Measurements from ENCODE around the gene B3GALNT1. TPM values are rescaled to one million over a fixed set of nuclear protein-coding genes. Genes with fewer than 3 reads are reported as not detected.

The B3GALNT1 gene
- total RNA-seq, 2 experiments from 2014 or later: 10.4 to 14.6 TPM

- peaks cover 73% of the 10 kb centered on the region for H3K4me1 Mint-ChIP-seq
- H3K27ac Mint-ChIP-seq: peak overlapping the region; percentile 77
Observed at GRCh38 chr3:161070252-161070930, 34.8 kb downstream of the B3GALNT1 start.

GRCh38 chr3:161069511-161070251, 35.5 kb downstream of the B3GALNT1 start:
- Mint-ChIP-seq H3K36me3 (peaks cover 24% of the 10 kb centered on the region), H3K4me1 (peaks cover 73% of the 10 kb centered on the region), H3K4me3 (peak overlapping the region; percentile 51), H3K9me3 (peaks cover 1% of the 10 kb centered on the region), H3K27ac (peak overlapping the region; percentile 77), H3K27me3 (no peaks in the 10 kb centered on the region)
- POLR2A ChIA-PET: interaction anchor here (1.1 to 1.3 kb wide), 2 partner anchors 33 to 151 kb away, joined by 3 to 4 read pairs; partner anchors contain the start of gene NMD3
- DNase-seq (no peak), ATAC-seq (ENCODE audit: low read depth) (peak; percentile 60)

More at GRCh38 chr3:161070252-161070930, 34.8 kb downstream of the B3GALNT1 start:
- Mint-ChIP-seq H3K4me3 (peak overlapping the region; percentile 51), H3K27me3 (no peaks in the 10 kb centered on the region), H3K36me3 (peaks cover 25% of the 10 kb centered on the region), H3K9me3 (peaks cover 1% of the 10 kb centered on the region)
- DNase-seq (no peak), ATAC-seq (ENCODE audit: low read depth) (no peak)
- POLR2A ChIA-PET: interaction anchor here (1.1 to 1.3 kb wide), 2 partner anchors 32 to 151 kb away, joined by 3 to 4 read pairs; partner anchors contain the start of gene NMD3

GRCh38 chr3:161067335-161067734, 37.8 kb downstream of the B3GALNT1 start:
- H3K4me1 Mint-ChIP-seq: peaks cover 59% of the 10 kb centered on the region
- H3K36me3 Mint-ChIP-seq: peaks cover 20% of the 10 kb centered on the region
- peak overlapping the region; percentile 72 for H3K27ac Mint-ChIP-seq
- H3K27me3 Mint-ChIP-seq: no peaks in the 10 kb centered on the region
- peak overlapping the region; percentile 30 for H3K4me3 Mint-ChIP-seq
- ATAC-seq (ENCODE audit: low read depth) (no peak), DNase-seq (no peak)
- peaks cover 1% of the 10 kb centered on the region for H3K9me3 Mint-ChIP-seq
- POLR2A ChIA-PET: no interaction called here

GRCh38 chr3:161066930-161067329, 38.2 kb downstream of the B3GALNT1 start:
- Mint-ChIP-seq H3K4me3 (peak overlapping the region; percentile 30), H3K27me3 (no peaks in the 10 kb centered on the region), H3K36me3 (peaks cover 21% of the 10 kb centered on the region), H3K9me3 (peaks cover 1% of the 10 kb centered on the region), H3K4me1 (peaks cover 56% of the 10 kb centered on the region), H3K27ac (peak overlapping the region; percentile 72)
- DNase-seq (no peak), ATAC-seq (ENCODE audit: low read depth) (no peak)
- POLR2A ChIA-PET: no interaction called here

GRCh38 chr3:161064413-161064812, 40.7 kb downstream of the B3GALNT1 start:
- H3K9me3 Mint-ChIP-seq: peaks cover 4% of the 10 kb centered on the region
- ATAC-seq (ENCODE audit: low read depth) (no peak), DNase-seq (no peak)
- H3K27ac Mint-ChIP-seq: no peak overlapping the region
- H3K27me3 Mint-ChIP-seq: no peaks in the 10 kb centered on the region
- peaks cover 36% of the 10 kb centered on the region for H3K4me1 Mint-ChIP-seq
- no peak overlapping the region for H3K4me3 Mint-ChIP-seq
- POLR2A ChIA-PET: no interaction called here
- H3K36me3 Mint-ChIP-seq: peaks cover 22% of the 10 kb centered on the region

GRCh38 chr3:161054860-161055604, 50.1 kb downstream of the B3GALNT1 start:
- Mint-ChIP-seq H3K27ac (no peak overlapping the region), H3K4me3 (no peak overlapping the region), H3K4me1 (peaks cover 14% of the 10 kb centered on the region), H3K36me3 (peaks cover 8% of the 10 kb centered on the region), H3K9me3 (peaks cover 2% of the 10 kb centered on the region), H3K27me3 (no peaks in the 10 kb centered on the region)
- DNase-seq (no peak), ATAC-seq (ENCODE audit: low read depth) (no peak)
- POLR2A ChIA-PET: no interaction called here

GRCh38 chr3:161051856-161052255, 53.3 kb downstream of the B3GALNT1 start:
- no peak for ATAC-seq (ENCODE audit: low read depth)
- H3K4me1 Mint-ChIP-seq: peaks cover 18% of the 10 kb centered on the region
- H3K4me3 Mint-ChIP-seq: no peak overlapping the region
- POLR2A ChIA-PET: no interaction called here
- H3K27ac Mint-ChIP-seq: no peak overlapping the region
- H3K27me3 Mint-ChIP-seq: no peaks in the 10 kb centered on the region
- H3K9me3 Mint-ChIP-seq: peaks cover 5% of the 10 kb centered on the region
- peaks cover 7% of the 10 kb centered on the region for H3K36me3 Mint-ChIP-seq
- DNase-seq: no peak

- Mint-ChIP-seq H3K27me3 (no peaks in the 10 kb centered on the region), H3K36me3 (peaks cover 7% of the 10 kb centered on the region), H3K9me3 (peaks cover 6% of the 10 kb centered on the region), H3K4me1 (peaks cover 18% of the 10 kb centered on the region), H3K4me3 (no peak overlapping the region), H3K27ac (no peak overlapping the region)
- DNase-seq (no peak), ATAC-seq (ENCODE audit: low read depth) (no peak)
- POLR2A ChIA-PET: no interaction called here
Observed at GRCh38 chr3:161050935-161051334, 54.2 kb downstream of the B3GALNT1 start.

- DNase-seq (no peak), ATAC-seq (ENCODE audit: low read depth) (peak; percentile 39)
- no peaks in the 10 kb centered on the region for H3K27me3 Mint-ChIP-seq
- H3K4me3 Mint-ChIP-seq: no peak overlapping the region
- peaks cover 8% of the 10 kb centered on the region for H3K36me3 Mint-ChIP-seq
- no peak overlapping the region for H3K27ac Mint-ChIP-seq
- H3K9me3 Mint-ChIP-seq: peaks cover 9% of the 10 kb centered on the region
- peaks cover 12% of the 10 kb centered on the region for H3K4me1 Mint-ChIP-seq
- POLR2A ChIA-PET: interaction anchor here (1.3 kb wide), 1 partner anchor 56 kb away, joined by 5 read pairs; the partner anchor contains the start of gene B3GALNT1
Observed at GRCh38 chr3:161049683-161050248, 55.4 kb downstream of the B3GALNT1 start.

GRCh38 chr3:161043336-161044035, 61.7 kb downstream of the B3GALNT1 start:
- DNase-seq: no peak
- Mint-ChIP-seq H3K27ac (no peak overlapping the region), H3K4me3 (no peak overlapping the region), H3K36me3 (peaks cover 16% of the 10 kb centered on the region), H3K4me1 (peaks cover 11% of the 10 kb centered on the region), H3K27me3 (peaks cover 2% of the 10 kb centered on the region), H3K9me3 (peaks cover 12% of the 10 kb centered on the region)
- POLR2A ChIA-PET: no interaction called here
- no peak for ATAC-seq (ENCODE audit: low read depth)

- peaks cover 13% of the 10 kb centered on the region for H3K36me3 Mint-ChIP-seq
- H3K9me3 Mint-ChIP-seq: peaks cover 11% of the 10 kb centered on the region
- H3K4me3 Mint-ChIP-seq: no peak overlapping the region
- ATAC-seq (ENCODE audit: low read depth) (no peak), DNase-seq (no peak)
- H3K27ac Mint-ChIP-seq: no peak overlapping the region
- POLR2A ChIA-PET: no interaction called here
- peaks cover 2% of the 10 kb centered on the region for H3K27me3 Mint-ChIP-seq
- H3K4me1 Mint-ChIP-seq: peaks cover 11% of the 10 kb centered on the region
Observed at GRCh38 chr3:161042023-161042501, 63.1 kb downstream of the B3GALNT1 start.

- H3K27ac Mint-ChIP-seq: no peak overlapping the region
- peaks cover 2% of the 10 kb centered on the region for H3K27me3 Mint-ChIP-seq
- peaks cover 32% of the 10 kb centered on the region for H3K36me3 Mint-ChIP-seq
- H3K4me1 Mint-ChIP-seq: peaks cover 34% of the 10 kb centered on the region
- DNase-seq: no peak
- no peak overlapping the region for H3K4me3 Mint-ChIP-seq
- POLR2A ChIA-PET: no interaction called here
- no peak for ATAC-seq (ENCODE audit: low read depth)
- H3K9me3 Mint-ChIP-seq: peaks cover 6% of the 10 kb centered on the region
Observed at GRCh38 chr3:161038725-161039124, 66.4 kb downstream of the B3GALNT1 start.

All from activated naive CD8-positive, alpha-beta T cell treated with anti-CD3 and anti-CD28 coated beads, Interleukin-2, amount 10 ng/mL, durations not matched to agents 7 days and 5 days (primary cell).